Lung (tissue), 12 donors: Measurements from ENCODE around the gene TMEM176B. TPM values are rescaled to one million over a fixed set of nuclear protein-coding genes. Genes with fewer than 3 reads are reported as not detected.

Experiments
- ATAC-seq: fragments of 200-7000 bp; cut with Tn5 transposase; one replicate; pipeline ENCODE4 v1.9.1; 2020; ENCODE audit warnings: moderate number of reproducible peaks; ENCODE audit not compliant: insufficient read depth, low FRiP score
- DNase-seq, 3 donors: peaks; one replicate each; pipeline ENCODE4 v3.0.0-alpha.2; 2013 to 2017
- H3K27ac ChIP-seq, 2 donors: one replicate each; pipeline ENCODE4 v1.5.1; 2013; ENCODE audit warnings: mild to moderate bottlenecking in 2 of 2, moderate library complexity in 2 of 2, control low read depth in 1 of 2, inconsistent platforms in 1 of 2, low read depth in 1 of 2, low read length in 1 of 2
- H3K27me3 ChIP-seq, 3 donors: one replicate each; pipeline ENCODE4 v1.5.1; 2013; ENCODE audit warnings: low read length in 2 of 3; ENCODE audit not compliant: control insufficient read depth in 3 of 3, insufficient read depth in 3 of 3
- H3K36me3 ChIP-seq, 4 donors: one replicate each; pipeline ENCODE4 v1.5.1; 2013; ENCODE audit warnings: low read length in 4 of 4, mild to moderate bottlenecking in 1 of 4, moderate library complexity in 1 of 4; ENCODE audit not compliant: control insufficient read depth in 4 of 4, insufficient read depth in 4 of 4
- H3K4me1 ChIP-seq, 5 donors: one replicate each; pipeline ENCODE4 v1.5.1; 2013; ENCODE audit warnings: low read length in 5 of 5, mild to moderate bottlenecking in 2 of 5, moderate library complexity in 1 of 5; ENCODE audit not compliant: control insufficient read depth in 5 of 5, insufficient read depth in 5 of 5
- H3K4me3 ChIP-seq: one replicate; pipeline ENCODE4 v1.5.1; 2013; ENCODE audit warnings: mild to moderate bottlenecking, control low read depth, moderate library complexity
- H3K9ac ChIP-seq, 2 donors: one replicate each; pipeline ENCODE4 v1.5.1; 2013; ENCODE audit warnings: low read length in 2 of 2, control low read depth in 1 of 2; ENCODE audit not compliant: insufficient read depth in 1 of 2
- H3K9me3 ChIP-seq, 4 donors: one replicate each; pipeline ENCODE4 v1.5.1; 2013; ENCODE audit warnings: low read length in 3 of 4, mild to moderate bottlenecking in 1 of 4, moderate library complexity in 1 of 4; ENCODE audit not compliant: control insufficient read depth in 4 of 4, insufficient read depth in 3 of 4
- WGBS, 2 donors: extraction: QIAGEN DNeasy Blood & Tissue Kit; methylation state at CpG; one replicate each; pipeline ENCODE4 v1.1.7; 2013; 5-methylcytosine and 5-hydroxymethylcytosine counted together
- polyA plus RNA-seq, 2 donors: library from polyadenylated mRNA; stranded (reverse); fragments of 200-250 nt; gene quantifications; one replicate each; pipeline ENCODE4 v1.2.1, GENCODE V29; 2013
- total RNA-seq, 2 donors: library from RNA; depleted of rRNA in 1 of 2; stranded (reverse); fragments of >200 nt in 1 of 2; gene quantifications; one replicate each; pipeline ENCODE4 v1.2.1, GENCODE V29; 2014 to 2021
- TF ChIP-seq, protein P1 (sequence below): IDR thresholded peaks from 2 replicates; pipeline ENCODE4 v1.5.1; 2012; ENCODE audit warnings: mild to moderate bottlenecking; ENCODE audit errors: control extremely low read depth, extremely low read depth
- donor health status: control.
- donor health status: control.
- donor health status: Bipolar disorder and iron deficiency.
- donor health status: healthy.
- donor health status: DM: yes; HTN: yes; CAD: no.

TMEM176B gene
- total and polyA plus RNA-seq, 4 donors = 14.6 to 54.8 (median 38.2) TPM

DNA sequence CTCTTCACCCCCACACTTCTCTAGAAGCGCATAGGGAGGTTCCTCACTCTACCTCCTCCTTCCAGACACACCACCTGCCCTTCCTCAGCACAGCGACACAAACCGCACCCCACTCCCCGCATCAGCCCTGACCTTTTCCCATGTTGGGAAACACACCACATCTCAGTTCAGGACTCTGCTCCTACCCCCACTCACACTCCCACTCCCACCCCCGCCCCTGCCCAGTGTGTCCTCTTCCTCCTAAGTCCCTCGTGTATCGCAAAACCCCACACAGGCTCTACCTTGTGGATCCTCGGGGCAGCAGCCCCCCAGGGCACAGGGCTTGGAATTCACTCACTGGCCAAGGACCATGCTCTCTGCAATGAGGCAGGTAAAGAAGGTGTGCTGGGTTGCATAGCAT is 47.9 kb upstream of the TMEM176B start:
- no peak overlapping the region for H3K4me3 ChIP-seq
- TF ChIP-seq, protein P1, sequence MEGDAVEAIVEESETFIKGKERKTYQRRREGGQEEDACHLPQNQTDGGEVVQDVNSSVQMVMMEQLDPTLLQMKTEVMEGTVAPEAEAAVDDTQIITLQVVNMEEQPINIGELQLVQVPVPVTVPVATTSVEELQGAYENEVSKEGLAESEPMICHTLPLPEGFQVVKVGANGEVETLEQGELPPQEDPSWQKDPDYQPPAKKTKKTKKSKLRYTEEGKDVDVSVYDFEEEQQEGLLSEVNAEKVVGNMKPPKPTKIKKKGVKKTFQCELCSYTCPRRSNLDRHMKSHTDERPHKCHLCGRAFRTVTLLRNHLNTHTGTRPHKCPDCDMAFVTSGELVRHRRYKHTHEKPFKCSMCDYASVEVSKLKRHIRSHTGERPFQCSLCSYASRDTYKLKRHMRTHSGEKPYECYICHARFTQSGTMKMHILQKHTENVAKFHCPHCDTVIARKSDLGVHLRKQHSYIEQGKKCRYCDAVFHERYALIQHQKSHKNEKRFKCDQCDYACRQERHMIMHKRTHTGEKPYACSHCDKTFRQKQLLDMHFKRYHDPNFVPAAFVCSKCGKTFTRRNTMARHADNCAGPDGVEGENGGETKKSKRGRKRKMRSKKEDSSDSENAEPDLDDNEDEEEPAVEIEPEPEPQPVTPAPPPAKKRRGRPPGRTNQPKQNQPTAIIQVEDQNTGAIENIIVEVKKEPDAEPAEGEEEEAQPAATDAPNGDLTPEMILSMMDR = no peak
- 91 to 93% methylated on average over 8 of the region's 8 CpGs for WGBS, 2 donors
- no peak overlapping the region for H3K9ac ChIP-seq
- H3K9me3 ChIP-seq = no peaks in the 10 kb centered on the region
- no peaks in the 10 kb centered on the region for H3K27me3 ChIP-seq
- H3K36me3 ChIP-seq = no peaks in the 10 kb centered on the region
- no peak for DNase-seq
- no peak overlapping the region for H3K27ac ChIP-seq
- H3K4me1 ChIP-seq = peaks cover 0 to 19% (median 0%) of the 10 kb centered on the region in 5 donors
- ATAC-seq = no peak

DNA sequence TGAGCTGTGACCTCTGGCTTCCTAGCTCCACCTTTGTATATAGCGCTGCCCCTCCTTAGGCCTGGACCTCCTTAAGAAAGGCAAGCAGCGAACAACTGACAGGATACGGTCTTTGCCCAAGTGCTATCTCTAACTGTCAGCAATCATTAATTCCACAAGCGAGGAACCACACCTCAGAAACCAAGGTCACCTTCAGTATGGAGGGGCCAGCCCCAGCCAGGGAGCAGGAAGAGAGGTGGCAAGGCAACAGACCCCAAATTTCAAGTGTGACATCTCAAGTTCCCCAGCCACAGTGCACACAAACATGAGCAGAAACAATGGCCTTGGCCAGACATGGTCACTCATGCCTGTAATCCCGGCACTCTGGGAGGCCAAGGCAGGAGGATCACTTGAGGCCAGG is 47.4 kb upstream of the TMEM176B start:
- H3K9me3 ChIP-seq = no peaks in the 10 kb centered on the region
- WGBS, 2 donors = 91 to 93% methylated on average over 5 of the region's 5 CpGs
- no peak overlapping the region for H3K4me3 ChIP-seq
- H3K9ac ChIP-seq = no peak overlapping the region
- TF ChIP-seq, protein P1 = no peak
- no peaks in the 10 kb centered on the region for H3K27me3 ChIP-seq
- DNase-seq (no peak), ATAC-seq (no peak)
- no peak overlapping the region for H3K27ac ChIP-seq
- peaks cover 0 to 19% (median 0%) of the 10 kb centered on the region in 5 donors for H3K4me1 ChIP-seq
- no peaks in the 10 kb centered on the region for H3K36me3 ChIP-seq

GRCh38 chr7:150846291-150847115 is 46.3 kb upstream of the TMEM176B start:
- TF ChIP-seq, protein P1 = no peak
- Histone ChIP-seq H3K9me3 (peaks cover 0 to 7% (median 0%) of the 10 kb centered on the region in 4 donors), H3K27ac (no peak overlapping the region), H3K36me3 (no peaks in the 10 kb centered on the region), H3K9ac (no peak overlapping the region), H3K4me1 (peaks cover 0 to 18% (median 0%) of the 10 kb centered on the region in 5 donors), H3K4me3 (no peak overlapping the region), H3K27me3 (no peaks in the 10 kb centered on the region)
- DNase-seq = no peak
- no peak for ATAC-seq
- 91 to 94% methylated on average over 14 of the region's 14 CpGs for WGBS, 2 donors
